Esophagus muscularis mucosa (tissue), 4 donors: Measurements from ENCODE around the gene CRYBA2.

Experiments used
- CTCF ChIP-seq, 3 experiments: fragments of 200-600 bp in 2 of 3; fragments of 450-650 bp in 1 of 3; sonication (generic) in 2 of 3; IDR thresholded peaks; one replicate each; pipeline ENCODE4 v1.5.1; 2017 to 2019; ENCODE audit warnings: antibody characterized with exemption in 3 of 3, mild to moderate bottlenecking in 2 of 3, moderate library complexity in 1 of 3
- EP300 ChIP-seq: sonication (generic); formaldehyde crosslinking; IDR thresholded peaks from one replicate; pipeline ENCODE4 v1.6.1; 2017; ENCODE audit warnings: antibody characterized with exemption
- POLR2AphosphoS5 ChIP-seq, 2 donors: sonication (generic); formaldehyde crosslinking; IDR thresholded peaks; one replicate each; pipeline ENCODE4 v1.6.1; 2017; ENCODE audit warnings: antibody characterized with exemption in 2 of 2

GRCh38 chr2:218981881-218982585 is 11.2 kb downstream of the CRYBA2 start:
- TF ChIP-seq CTCF (IDR thresholded peaks at IDR 0.05) (no peak), POLR2AphosphoS5 (IDR thresholded peaks at IDR 0.05) (no peak), EP300 (no peak)
